ENCODE data around the gene SIX2.
A peak's percentile ranks its signal among the peaks of the same experiment; 100 is the strongest.

DNA sequence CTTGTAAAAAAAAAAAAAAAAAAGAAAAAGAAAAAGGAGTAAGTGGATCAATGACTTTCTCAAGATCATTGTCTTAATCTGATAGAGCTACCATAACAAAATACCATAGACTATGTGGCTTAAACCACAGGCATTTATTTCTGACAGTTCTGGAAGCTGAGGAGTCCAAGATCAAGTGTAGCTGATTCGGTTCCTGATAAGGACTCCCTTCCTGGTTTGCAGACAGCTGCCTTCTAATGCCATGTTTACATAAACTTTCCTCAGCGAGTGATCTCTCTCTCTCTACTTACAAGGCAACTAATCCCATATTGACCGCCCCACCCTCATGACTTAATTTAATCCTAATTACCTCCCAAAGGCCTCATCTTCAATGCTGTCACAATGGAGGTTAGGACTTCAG lies 36.5 kb upstream of the SIX2 start:
- no peak for TF ChIP-seq POLR2AphosphoS5 (IDR thresholded peaks at IDR 0.05; ENCODE audit: insufficient read depth, low read depth, low read length)
- TF ChIP-seq POLR2A (IDR thresholded peaks at IDR 0.05; ENCODE audit: low read depth, low read length) = no peak
- TF ChIP-seq, protein P1, sequence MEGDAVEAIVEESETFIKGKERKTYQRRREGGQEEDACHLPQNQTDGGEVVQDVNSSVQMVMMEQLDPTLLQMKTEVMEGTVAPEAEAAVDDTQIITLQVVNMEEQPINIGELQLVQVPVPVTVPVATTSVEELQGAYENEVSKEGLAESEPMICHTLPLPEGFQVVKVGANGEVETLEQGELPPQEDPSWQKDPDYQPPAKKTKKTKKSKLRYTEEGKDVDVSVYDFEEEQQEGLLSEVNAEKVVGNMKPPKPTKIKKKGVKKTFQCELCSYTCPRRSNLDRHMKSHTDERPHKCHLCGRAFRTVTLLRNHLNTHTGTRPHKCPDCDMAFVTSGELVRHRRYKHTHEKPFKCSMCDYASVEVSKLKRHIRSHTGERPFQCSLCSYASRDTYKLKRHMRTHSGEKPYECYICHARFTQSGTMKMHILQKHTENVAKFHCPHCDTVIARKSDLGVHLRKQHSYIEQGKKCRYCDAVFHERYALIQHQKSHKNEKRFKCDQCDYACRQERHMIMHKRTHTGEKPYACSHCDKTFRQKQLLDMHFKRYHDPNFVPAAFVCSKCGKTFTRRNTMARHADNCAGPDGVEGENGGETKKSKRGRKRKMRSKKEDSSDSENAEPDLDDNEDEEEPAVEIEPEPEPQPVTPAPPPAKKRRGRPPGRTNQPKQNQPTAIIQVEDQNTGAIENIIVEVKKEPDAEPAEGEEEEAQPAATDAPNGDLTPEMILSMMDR (IDR thresholded peaks at IDR 0.05; ENCODE audit: extremely low read depth in 1 of 2, insufficient read depth in 1 of 2, low read depth in 1 of 2, low read length in 2 of 2) = no peak
- TF ChIP-seq EZH2 (IDR thresholded peaks at IDR 0.05; ENCODE audit: borderline replicate concordance, low read depth, low read length, severe bottlenecking) = no peak
- TF ChIP-seq GATA2 (IDR thresholded peaks at IDR 0.05; ENCODE audit: insufficient read depth, insufficient read length, low read depth, low read length) = peak; percentile 8
- TF ChIP-seq, protein P2, sequence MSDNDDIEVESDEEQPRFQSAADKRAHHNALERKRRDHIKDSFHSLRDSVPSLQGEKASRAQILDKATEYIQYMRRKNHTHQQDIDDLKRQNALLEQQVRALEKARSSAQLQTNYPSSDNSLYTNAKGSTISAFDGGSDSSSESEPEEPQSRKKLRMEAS (IDR thresholded peaks at IDR 0.05; ENCODE audit: insufficient read depth, insufficient read length) = no peak
- no peak for TF ChIP-seq JUN (IDR thresholded peaks at IDR 0.05; ENCODE audit: borderline replicate concordance, insufficient read depth, insufficient read length, low read depth)
- no peak for TF ChIP-seq FOS (IDR thresholded peaks at IDR 0.05; ENCODE audit: borderline replicate concordance, insufficient read depth, low read length)
- no peak for TF ChIP-seq MYC (IDR thresholded peaks at IDR 0.05; ENCODE audit: low read depth, low read length)

Measured in endothelial cell of umbilical vein (primary cell).